Loucy (cell line): ENCODE measurements around the gene SLC35F1.

ENCODE experiments used
- CTCF ChIP-seq: fragments of 200-600 bp; sonication (generic); conservative IDR thresholded peaks from 2 replicates; pipeline ENCODE4 v1.5.1; 2014; ENCODE audit warnings: mild to moderate bottlenecking, antibody characterized with exemption, low read length
- EZH2phosphoT487 ChIP-seq: fragments of 200-600 bp; IDR thresholded peaks from 2 replicates; pipeline ENCODE4 v1.6.1; 2018; ENCODE audit warnings: antibody characterized with exemption, mild to moderate bottlenecking, moderate library complexity, borderline replicate concordance

GRCh38 chr6:118148561-118148960, 241.5 kb downstream of the SLC35F1 start:
- no peak for TF ChIP-seq CTCF
- no peak for TF ChIP-seq EZH2phosphoT487
